Heart left ventricle (tissue), 16 donors: ENCODE measurements around the gene LRRC40. TPM values are rescaled to one million over a fixed set of nuclear protein-coding genes. Genes with fewer than 3 reads are reported as not detected.

Experiments
- ATAC-seq, 4 donors: fragments of 200-7000 bp; cut with Tn5 transposase; one replicate each; pipeline ENCODE4 v1.9.1; 2020 to 2022; ENCODE audit warnings: moderate library complexity in 4 of 4, mild to moderate bottlenecking in 3 of 4, moderate number of reproducible peaks in 1 of 4
- DNase-seq, 5 donors: peaks; one replicate each; pipeline ENCODE4 v3.0.0-alpha.2; 2020
- H3K27ac ChIP-seq, 12 donors: fragments of 200-600 bp; sonication (generic) in 4 of 12; one replicate each; pipeline versions ENCODE4 v1.5.0 to v1.8.0; 2016 to 2022; ENCODE audit warnings: mild to moderate bottlenecking in 2 of 12
- H3K27me3 ChIP-seq, 9 donors: fragments of 200-600 bp; sonication (generic) in 2 of 9; one replicate each; pipeline versions ENCODE4 v1.5.1 to v1.8.0; 2016 to 2022; ENCODE audit warnings: mild to moderate bottlenecking in 3 of 9
- H3K36me3 ChIP-seq, 9 donors: fragments of 200-600 bp; sonication (generic) in 2 of 9; one replicate each; pipeline versions ENCODE4 v1.5.0 to v1.8.0; 2018 to 2022; ENCODE audit warnings: mild to moderate bottlenecking in 2 of 9
- H3K4me1 ChIP-seq, 12 donors: fragments of 200-600 bp; sonication (generic) in 4 of 12; one replicate each; pipeline versions ENCODE4 v1.5.0 to v1.8.0; 2016 to 2022; ENCODE audit warnings: mild to moderate bottlenecking in 3 of 12
- H3K4me3 ChIP-seq, 12 donors: fragments of 200-600 bp; sonication (generic) in 4 of 12; one replicate each; pipeline versions ENCODE4 v1.5.0 to v1.8.0; 2017 to 2022; ENCODE audit warnings: mild to moderate bottlenecking in 9 of 12, moderate library complexity in 4 of 12
- H3K9me3 ChIP-seq, 12 donors: fragments of 200-600 bp; sonication (generic) in 4 of 12; one replicate each; pipeline versions ENCODE4 v1.5.0 to v1.8.0; 2016 to 2022; ENCODE audit warnings: mild to moderate bottlenecking in 1 of 12
- CTCF ChIP-seq, 12 donors: fragments of 200-600 bp; sonication (generic) in 4 of 12; IDR thresholded peaks; one replicate each; pipeline versions ENCODE4 v1.5.0 to v1.8.0; 2018 to 2022; ENCODE audit warnings: antibody characterized with exemption in 12 of 12, mild to moderate bottlenecking in 5 of 12
- POLR2A ChIP-seq, 2 donors: fragments of 450-650 bp; IDR thresholded peaks; one replicate each; pipeline ENCODE4 v1.6.1; 2017; ENCODE audit warnings: antibody characterized with exemption in 2 of 2, mild to moderate bottlenecking in 2 of 2, moderate library complexity in 2 of 2
- WGBS, 4 donors: extraction: QIAGEN DNeasy Blood & Tissue Kit in 2 of 4; methylation state at CpG; one replicate each; pipeline versions ENCODE4 v1.1.5 to v1.1.7; 2013 to 2018; 5-methylcytosine and 5-hydroxymethylcytosine counted together
- intact Hi-C, 10 donors: fragments of 100-400 bp; cut with DNase I; formaldehyde crosslinking; loops; one replicate each; pipeline versions ENCODE4 v1.11.1 to v1.14.2; 2022
- polyA plus RNA-seq, 2 donors: library from polyadenylated mRNA; stranded (reverse); fragments of 200-250 nt; gene quantifications; one replicate each; pipeline ENCODE4 v1.2.3, GENCODE V29; 2013
- total RNA-seq, 9 donors: library from RNA; depleted of rRNA in 2 of 9; stranded (reverse); fragments of >200 nt in 2 of 9; fragmentation: NEBNext Ultra II Directional in 3 of 9; extraction: Animal tissue kit (Norgen Biotek cat#: 25700) in 3 of 9; gene quantifications; one replicate each; pipeline versions ENCODE4 v1.1.0 to v1.2.4, GENCODE V29; 2016 to 2023
- donor health status: ischemic (EF 13 %, LVEDD 7.1; RV severe dilation, severe dysfunction).
- donor health status: healthy with polysubstance abuse.
- donor health status: DM: no; HTN: yes; CAD: no.
- donor health status: DM: no; HTN: no; CAD: no.
- donor health status: ischemic (EF 25% LVEDD 6.9; RV normal size, moderate dysfunction).
- donor health status: ischemic (EF 25% LVEDD 5.7; RV mildly dilated, moderate dysfunction).
- donor health status: healthy.
- donor health status: DM: yes; HTN: yes; CAD: no.
- donor health status: ischemic (EF 35%, LVEDD 5.7; RV mildly dilated, moderate dysfunction).
- donor health status: nonischemic (EF 11% LVEDD 7.7; RV severe dilation, severe dysfunction).
- donor health status: DM: yes; HTN: yes; CAD: no.
- donor health status: PGD.
- donor health status: ischemic (EF 29% LVEDD 5.4; RV normal size, mild dysfunction).
- donor health status: nonischemic (EF 23%, LVEDD 6.1; RV moderate dilation, normal function).

The LRRC40 gene
- total and polyA plus RNA-seq, 11 donors, result 6.7 to 13.0 (median 10.9) TPM

GRCh38 chr1:70227439-70227838, 22.1 kb upstream of the LRRC40 start:
- ATAC-seq, result no peak
- TF ChIP-seq POLR2A (IDR thresholded peaks at IDR 0.05) (no peak), CTCF (IDR thresholded peaks at IDR 0.05) (no peak)
- intact Hi-C loops, result loop anchor here in 5 of 10 donors (10.0 kb wide), 2 partner anchors 127 to 187 kb away; partner anchors contain the start of genes ANKRD13C (in 4 of the 5) and CTH (in 1 of the 5)
- WGBS, 4 donors, result 20 to 36% (median 32%) methylated on average over 1 of the region's 1 CpG
- peaks cover 0 to 89% (median 77%) of the 10 kb centered on the region in 9 donors for H3K36me3 ChIP-seq
- no peaks in the 10 kb centered on the region for H3K9me3 ChIP-seq
- no peak for DNase-seq
- no peak overlapping the region for H3K4me3 ChIP-seq
- H3K27ac ChIP-seq, result no peak overlapping the region
- no peaks in the 10 kb centered on the region for H3K27me3 ChIP-seq
- H3K4me1 ChIP-seq, result peaks cover 0 to 56% (median 48%) of the 10 kb centered on the region in 12 donors

DNA sequence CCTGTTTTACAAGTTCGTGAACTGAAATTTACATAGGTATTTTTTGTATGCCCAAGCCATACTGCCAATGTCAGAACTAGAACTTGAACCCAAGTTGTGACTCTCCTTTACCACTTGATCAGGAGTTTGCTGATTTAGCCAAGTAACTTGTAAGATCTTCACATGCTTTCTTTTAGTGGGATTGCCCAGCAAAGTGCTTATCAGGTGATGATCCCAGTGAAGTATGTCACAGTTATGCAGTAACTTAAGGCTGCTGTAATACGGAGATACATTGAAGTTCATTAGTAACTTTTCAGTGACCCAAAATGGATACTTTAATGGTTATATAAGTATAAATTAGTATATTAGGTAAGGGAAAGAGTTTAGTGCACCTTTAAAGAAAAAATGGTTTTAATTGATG, 19.6 kb upstream of the LRRC40 start:
- TF ChIP-seq CTCF (IDR thresholded peaks at IDR 0.05) (no peak), POLR2A (IDR thresholded peaks at IDR 0.05) (no peak)
- Histone ChIP-seq H3K36me3 (peaks cover 0 to 64% (median 52%) of the 10 kb centered on the region in 9 donors), H3K27ac (no peak overlapping the region)

DNA sequence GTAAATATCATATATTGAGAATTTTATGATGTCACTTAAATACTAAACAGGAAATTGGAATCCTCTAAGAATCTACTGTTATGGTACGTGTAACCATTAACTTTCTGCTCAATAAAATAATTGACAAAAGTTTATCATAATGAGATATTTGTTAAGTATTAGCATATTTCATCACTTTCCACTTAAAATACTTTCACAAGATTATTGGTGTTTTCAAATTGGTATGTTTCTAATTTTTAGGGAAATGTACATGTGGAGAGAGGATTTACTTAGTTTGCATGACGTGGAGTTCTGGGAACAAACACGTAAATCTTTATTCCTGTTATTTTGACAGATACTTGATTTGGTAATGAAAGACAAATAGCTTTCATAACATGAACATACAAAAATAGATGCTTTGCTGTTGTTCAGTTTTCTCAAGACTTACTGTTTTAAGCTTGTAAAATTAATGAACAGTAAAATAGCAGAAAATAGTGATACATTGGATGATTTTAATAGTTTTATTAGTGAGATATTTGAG, 17.4 kb upstream of the LRRC40 start:
- Histone ChIP-seq H3K36me3 (peaks cover 0 to 43% (median 31%) of the 10 kb centered on the region in 9 donors), H3K27me3 (no peaks in the 10 kb centered on the region), H3K4me1 (peaks cover 0 to 68% (median 57%) of the 10 kb centered on the region in 12 donors), H3K27ac (peak overlapping the region in 8 of 12 donors; percentile 94 to 98 (median 94)), H3K9me3 (no peaks in the 10 kb centered on the region), H3K4me3 (peak overlapping the region in 9 of 12 donors; percentile 74 to 92 (median 86))
- ATAC-seq (no peak), DNase-seq (no peak)
- WGBS, 4 donors, result 29 to 36% (median 32%) methylated on average over 3 of the region's 3 CpGs
- no peak for TF ChIP-seq POLR2A (IDR thresholded peaks at IDR 0.05)
- TF ChIP-seq CTCF (IDR thresholded peaks at IDR 0.05), result no peak
- intact Hi-C loops, result loop anchor here in 6 of 10 donors (2.0 to 10.0 kb wide), 5 partner anchors 18 to 192 kb away; partner anchors contain the start of genes ANKRD13C (in 5 of the 6), CTH (in 3 of the 6) and LRRC40 (in 1 of the 6)

More for the DNA sequence above, 19.6 kb upstream of the LRRC40 start:
- H3K9me3 ChIP-seq, result no peaks in the 10 kb centered on the region
- WGBS, 4 donors, result 65 to 72% (median 71%) methylated on average over 2 of the region's 2 CpGs
- no peaks in the 10 kb centered on the region for H3K27me3 ChIP-seq
- DNase-seq (no peak), ATAC-seq (no peak)
- intact Hi-C loops, result loop anchor here in 6 of 10 donors (5.0 to 10.0 kb wide), 4 partner anchors 127 to 190 kb away; partner anchors contain the start of genes ANKRD13C (in 5 of the 6) and CTH (in 3 of the 6)
- H3K4me3 ChIP-seq, result no peak overlapping the region
- H3K4me1 ChIP-seq, result peaks cover 0 to 69% (median 59%) of the 10 kb centered on the region in 12 donors
